Activated T-helper 1 cell treated with anti-CD3 and anti-CD28 coated beads, Interleukin-2, amount 50 U/mL, for 16 hours (primary cell): ENCODE results near the gene G2E3.

Experiments used
- DNase-seq, 2 donors: peaks; one replicate each; pipeline ENCODE4 v3.0.0-alpha.2; 2020; ENCODE audit warnings: low read depth in 1 of 2, low spot score in 1 of 2

The G2E3 gene

DNA sequence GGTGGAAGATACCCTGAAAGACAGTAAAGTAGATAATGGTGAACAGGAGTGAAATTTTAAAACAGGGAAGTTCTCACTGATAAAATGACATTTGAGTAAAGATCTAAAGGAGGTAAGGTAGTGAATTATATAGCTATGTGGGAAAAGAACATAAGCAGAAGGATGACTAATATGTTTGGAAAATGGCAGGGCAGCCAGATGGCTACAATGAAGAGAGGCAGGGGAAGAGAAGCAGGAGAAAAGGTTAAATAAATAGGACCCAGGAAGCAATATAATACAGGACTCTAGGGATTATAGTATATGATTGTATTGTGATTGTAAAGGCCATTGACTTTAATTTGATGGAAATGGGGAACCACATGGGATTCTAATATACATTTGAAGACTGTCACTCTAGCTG, 96.2 kb downstream of the G2E3 start:
- no peak for DNase-seq

DNA sequence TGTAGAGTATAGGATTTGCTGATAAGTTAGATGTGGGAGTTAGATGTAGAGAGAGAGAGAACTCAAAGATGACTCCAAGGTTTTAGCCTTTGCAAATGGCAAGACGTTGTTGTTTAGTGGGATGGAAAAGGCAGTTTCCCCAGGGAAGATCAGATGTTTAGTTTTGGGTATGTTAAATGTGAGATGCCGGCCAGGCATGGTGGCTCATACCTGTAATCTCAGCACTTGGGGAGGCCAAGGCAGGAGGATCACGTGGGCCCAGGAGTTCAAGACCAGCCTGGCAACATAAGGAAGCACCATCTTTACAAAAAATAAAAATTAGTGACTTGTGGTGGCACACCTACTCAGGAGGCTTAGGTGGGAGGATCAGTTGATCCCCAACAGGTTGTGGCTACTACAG, 96.7 kb downstream of the G2E3 start:
- no peak for DNase-seq

- DNase-seq, result no peak
Measured at GRCh38 chr14:30656190-30656632, 97.3 kb downstream of the G2E3 start.

DNA sequence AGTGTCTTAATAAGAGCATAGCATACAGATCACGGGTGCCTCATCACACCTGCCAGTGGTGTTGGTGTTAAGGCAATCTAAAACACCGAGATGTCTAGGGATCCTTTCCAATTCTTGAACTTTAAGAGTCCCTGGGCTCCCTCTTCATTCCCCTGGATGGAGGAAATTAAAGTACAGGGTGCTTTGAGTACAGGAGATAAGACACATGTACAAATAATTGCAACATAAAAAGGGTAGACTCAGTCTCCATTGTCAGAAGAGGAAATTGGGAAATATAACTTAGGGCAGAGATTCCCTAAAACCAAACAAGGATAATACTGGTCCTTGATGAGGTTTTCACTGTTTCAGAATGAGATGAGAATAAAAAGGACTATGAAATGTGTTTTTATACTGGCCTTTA, 98.1 kb downstream of the G2E3 start:
- no peak for DNase-seq

DNA sequence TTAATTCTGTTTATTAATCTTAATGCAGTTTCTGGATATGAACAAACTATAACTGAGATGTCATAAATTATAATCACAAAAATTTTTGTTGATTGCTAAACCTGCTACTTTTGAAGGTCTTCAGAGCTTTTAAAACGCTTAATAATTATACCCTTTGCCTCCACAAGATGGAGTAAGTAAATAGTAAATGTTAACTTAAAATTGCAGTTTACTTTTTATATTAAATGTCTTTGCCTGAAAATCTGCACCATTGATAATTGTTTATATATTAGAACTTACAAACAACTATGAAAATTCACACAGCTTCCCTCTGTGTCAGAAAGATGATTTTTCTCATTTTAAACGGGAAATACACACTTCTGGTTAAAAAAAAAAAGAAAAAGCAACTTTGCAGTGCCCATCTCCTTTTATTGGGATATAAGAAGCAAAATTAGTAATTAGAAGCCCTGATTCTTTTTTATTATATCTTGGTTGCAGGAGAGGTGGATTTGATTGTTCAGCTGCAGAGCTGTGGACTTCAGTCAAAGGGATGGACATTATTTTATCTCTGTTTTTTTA, 98.7 kb downstream of the G2E3 start:
- no peak for DNase-seq

DNA sequence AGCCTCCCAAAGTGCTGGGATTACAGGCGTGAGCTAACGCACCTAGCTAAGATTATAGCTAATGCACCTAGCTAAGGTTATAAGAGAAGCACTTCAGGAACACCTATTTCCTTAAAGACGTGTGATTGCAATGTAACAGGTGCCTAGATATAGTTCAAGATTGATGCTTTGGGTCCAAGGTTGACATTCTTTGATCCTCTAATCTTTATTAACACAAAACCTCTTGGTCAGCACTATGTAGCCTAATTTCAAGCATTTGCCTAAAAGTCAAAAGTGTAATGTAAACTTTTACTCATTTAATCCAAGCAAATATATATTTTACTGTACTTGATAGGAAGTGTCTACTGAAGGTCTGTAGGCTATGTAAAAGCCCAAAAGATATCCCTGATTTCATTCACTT, 99.7 kb downstream of the G2E3 start:
- no peak for DNase-seq

DNA sequence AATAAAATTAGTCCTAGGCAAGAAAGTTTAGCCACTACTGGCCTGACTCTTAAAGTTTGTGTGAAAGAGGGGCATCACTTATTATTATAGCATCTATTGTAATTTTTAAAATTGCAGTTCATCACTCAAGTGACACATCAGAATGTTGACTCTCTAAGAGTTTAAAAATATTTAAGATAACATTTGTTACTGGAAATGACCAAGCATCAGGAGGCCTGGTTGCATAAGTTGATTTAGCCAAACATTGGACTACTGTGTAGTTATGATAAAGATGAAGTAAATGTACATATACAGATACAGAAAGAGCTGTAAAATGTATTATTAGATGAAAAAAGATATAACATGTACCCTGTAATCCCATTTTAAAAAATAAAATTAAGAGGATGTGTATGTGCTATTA, 110.6 kb downstream of the G2E3 start:
- DNase-seq, result no peak
